Measurements from ENCODE around the gene DNER. TPM values are rescaled to one million over a fixed set of nuclear protein-coding genes. Genes with fewer than 3 reads are reported as not detected.
"Not testable (repeated sequence)": the region's sequence is repeated elsewhere in the genome, so short reads cannot be mapped to it uniquely, and the experiment has no call there.

The DNER gene
- 42.9 and 51.3 TPM in 2 replicates for total RNA-seq (2014; rRNA removed; shearing (Covaris generic))
- 47.3 and 53.6 TPM in 2 replicates for polyA plus RNA-seq (2015; cell fraction: cytosol; rRNA removed)
- polyA plus RNA-seq (2015; cell fraction: nucleus; rRNA removed), result 84.8 and 87.6 TPM in 2 replicates

GRCh38 chr2:229714080-229714735, at the start of gene DNER:
Gene DNER (minus strand): TSS chr2:229714555. CDS start chr2:229714423, 132 bp downstream.
- peak; percentile 13 for DNase-seq (ENCODE audit: low read depth)

- DNase-seq (ENCODE audit: low read depth), result no peak
These were observed 47.3 kb upstream of the DNER start for GRCh38 chr2:229761663-229762062.

GRCh38 chr2:229757462-229757861, 43.1 kb upstream of the DNER start:
- DNase-seq (ENCODE audit: low read depth), result not testable (repeated sequence)

GRCh38 chr2:229752970-229753729, 38.8 kb upstream of the DNER start:
- DNase-seq (ENCODE audit: low read depth), result no peak

GRCh38 chr2:229749779-229750178, 35.4 kb upstream of the DNER start:
- no peak for DNase-seq (ENCODE audit: low read depth)

- no peak for DNase-seq (ENCODE audit: low read depth)
These were observed 34.6 kb upstream of the DNER start for GRCh38 chr2:229748950-229749349.

- DNase-seq (ENCODE audit: low read depth), result not testable (repeated sequence)
These were observed 28.3 kb upstream of the DNER start for GRCh38 chr2:229742691-229743090.

- no peak for DNase-seq (ENCODE audit: low read depth)
These were observed 25.9 kb upstream of the DNER start for GRCh38 chr2:229740279-229740678.

GRCh38 chr2:229738024-229738625, 23.8 kb upstream of the DNER start:
- no peak for DNase-seq (ENCODE audit: low read depth)

- no peak for DNase-seq (ENCODE audit: low read depth)
These were observed 20.1 kb upstream of the DNER start for GRCh38 chr2:229734410-229734809.

GRCh38 chr2:229733611-229734245, 19.4 kb upstream of the DNER start:
- DNase-seq (ENCODE audit: low read depth), result no peak

- DNase-seq (ENCODE audit: low read depth), result no peak
These were observed 18.5 kb upstream of the DNER start for GRCh38 chr2:229732897-229733296.

GRCh38 chr2:229731916-229732315, 17.6 kb upstream of the DNER start:
- DNase-seq (ENCODE audit: low read depth), result no peak

- DNase-seq (ENCODE audit: low read depth), result no peak
These were observed 17.0 kb upstream of the DNER start for GRCh38 chr2:229731363-229731762.

GRCh38 chr2:229728370-229728769, 14.0 kb upstream of the DNER start:
- DNase-seq (ENCODE audit: low read depth), result peak; percentile 66

- DNase-seq (ENCODE audit: low read depth), result no peak
These were observed 12.3 kb upstream of the DNER start for GRCh38 chr2:229726643-229727042.

GRCh38 chr2:229725716-229726574, 11.6 kb upstream of the DNER start:
- peak; percentile 87 for DNase-seq (ENCODE audit: low read depth)

GRCh38 chr2:229723192-229723591, 8.8 kb upstream of the DNER start:
- not testable (repeated sequence) for DNase-seq (ENCODE audit: low read depth)

- DNase-seq (ENCODE audit: low read depth), result peak; percentile 18
These were observed 5.7 kb upstream of the DNER start for GRCh38 chr2:229719926-229720647.

- DNase-seq (ENCODE audit: low read depth), result no peak
These were observed 3.7 kb upstream of the DNER start for GRCh38 chr2:229718057-229718456.
